Activated CD4-positive, alpha-beta T cell treated with anti-CD3 and anti-CD28 coated beads, Interleukin-2, amount 50 U/mL, for 48 hours (primary cell): ENCODE results near the gene ANAPC2.

Source experiments
- DNase-seq, 2 experiments: peaks; one replicate each; pipeline ENCODE4 v3.0.0-alpha.2; 2020

ANAPC2 gene

DNA sequence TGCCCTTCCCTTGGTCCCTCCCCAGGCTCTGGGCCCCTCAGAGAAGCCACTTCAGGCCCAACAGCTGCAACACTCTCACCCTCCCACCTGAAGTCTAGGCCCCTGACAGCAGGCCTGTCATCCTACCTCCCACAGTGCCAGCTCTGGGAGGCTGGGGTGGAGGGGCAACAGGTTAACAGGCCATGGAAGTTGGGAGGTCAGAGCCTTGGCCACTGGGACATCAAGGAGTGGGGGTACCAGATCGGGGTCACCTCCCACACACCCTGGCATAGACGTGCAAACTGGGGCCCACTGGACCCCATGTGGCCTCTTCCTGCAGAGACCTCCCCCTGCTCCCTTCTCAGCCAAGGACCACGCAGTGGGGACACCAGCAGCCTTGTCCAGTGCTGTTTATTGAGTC is 2.9 kb upstream of the ANAPC2 start:
- DNase-seq, result no peak

GRCh38 chr9:137190315-137190856 is 2.0 kb upstream of the ANAPC2 start:
- DNase-seq, result no peak

- DNase-seq, result no peak
These were observed 1.2 kb upstream of the ANAPC2 start for GRCh38 chr9:137189297-137190295.

DNA sequence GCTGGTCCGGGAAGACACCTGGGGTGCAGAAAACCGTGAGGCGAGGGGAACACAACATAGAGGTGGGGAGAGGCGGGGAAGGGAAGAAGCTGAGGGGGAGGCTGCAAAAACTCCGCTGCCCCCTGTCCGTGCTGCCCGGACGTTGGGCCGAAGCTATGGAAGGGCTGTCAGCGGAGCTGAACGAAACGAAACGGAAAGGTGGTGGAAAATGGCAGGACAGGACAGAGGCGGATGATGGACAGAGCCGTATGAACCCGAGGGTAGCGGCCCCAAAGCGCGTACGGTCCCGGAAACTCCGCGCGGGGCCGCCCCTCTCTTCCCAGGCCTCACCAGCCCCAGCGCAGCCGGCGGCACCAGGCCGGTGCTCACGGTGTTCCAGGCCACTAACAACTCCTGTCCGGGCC is 272 bp downstream of the ANAPC2 start:
- DNase-seq, result no peak

- DNase-seq, result no peak
These were observed 974 bp downstream of the ANAPC2 start for GRCh38 chr9:137187386-137187785.

- DNase-seq, result no peak
These were observed 2.0 kb downstream of the ANAPC2 start for GRCh38 chr9:137186385-137186784.

DNA sequence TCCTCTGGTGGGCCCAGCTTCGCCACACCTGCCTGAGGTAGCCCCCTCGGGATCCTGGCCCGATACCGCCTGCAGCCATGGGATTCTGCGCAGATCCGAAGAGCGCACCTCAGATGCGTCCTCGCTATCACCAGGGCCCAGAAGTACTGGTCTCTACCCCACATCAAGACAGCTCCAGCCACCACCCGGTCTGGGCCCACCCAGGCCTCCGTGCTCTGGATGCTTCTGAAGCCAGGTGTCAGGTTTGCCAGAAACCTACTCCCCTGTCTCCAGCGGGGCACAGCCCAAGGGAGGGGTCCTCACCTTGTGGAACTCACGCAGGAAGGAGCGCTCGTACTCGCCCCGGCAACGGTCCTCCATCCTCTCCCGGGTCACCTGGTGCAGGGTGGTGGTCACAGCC is 2.4 kb downstream of the ANAPC2 start:
- no peak for DNase-seq

- DNase-seq, result no peak
These were observed 3.3 kb downstream of the ANAPC2 start for GRCh38 chr9:137184881-137185660.

GRCh38 chr9:137183980-137184595 is 4.3 kb downstream of the ANAPC2 start:
- no peak for DNase-seq

DNA sequence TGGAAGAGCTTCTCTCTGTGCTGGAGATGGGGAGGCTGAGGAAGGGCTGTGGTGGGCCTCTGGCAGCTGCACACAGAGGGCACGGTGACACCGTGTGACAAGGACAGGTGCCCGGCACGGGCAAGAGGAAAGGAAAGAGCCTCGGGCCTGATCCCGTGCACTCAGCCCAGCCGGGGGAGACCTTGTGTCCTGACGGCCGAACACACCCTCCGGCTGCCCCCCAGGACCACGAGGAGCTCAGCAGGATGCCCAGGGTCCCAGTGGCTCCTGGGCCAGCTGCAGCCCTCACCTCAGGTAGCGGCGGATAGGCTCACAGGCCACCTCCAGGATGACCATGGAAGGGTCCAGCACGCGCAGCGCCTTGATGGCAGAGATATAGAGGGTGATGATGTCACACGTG is 5.5 kb downstream of the ANAPC2 start:
- no peak for DNase-seq

GRCh38 chr9:137181680-137182079 is 6.7 kb downstream of the ANAPC2 start:
- no peak for DNase-seq

GRCh38 chr9:137180491-137180890 is 7.9 kb downstream of the ANAPC2 start:
- DNase-seq, result no peak

GRCh38 chr9:137179761-137180160 is 8.6 kb downstream of the ANAPC2 start:
- DNase-seq, result no peak

GRCh38 chr9:137178939-137179630 is 9.3 kb downstream of the ANAPC2 start:
- no peak for DNase-seq

DNA sequence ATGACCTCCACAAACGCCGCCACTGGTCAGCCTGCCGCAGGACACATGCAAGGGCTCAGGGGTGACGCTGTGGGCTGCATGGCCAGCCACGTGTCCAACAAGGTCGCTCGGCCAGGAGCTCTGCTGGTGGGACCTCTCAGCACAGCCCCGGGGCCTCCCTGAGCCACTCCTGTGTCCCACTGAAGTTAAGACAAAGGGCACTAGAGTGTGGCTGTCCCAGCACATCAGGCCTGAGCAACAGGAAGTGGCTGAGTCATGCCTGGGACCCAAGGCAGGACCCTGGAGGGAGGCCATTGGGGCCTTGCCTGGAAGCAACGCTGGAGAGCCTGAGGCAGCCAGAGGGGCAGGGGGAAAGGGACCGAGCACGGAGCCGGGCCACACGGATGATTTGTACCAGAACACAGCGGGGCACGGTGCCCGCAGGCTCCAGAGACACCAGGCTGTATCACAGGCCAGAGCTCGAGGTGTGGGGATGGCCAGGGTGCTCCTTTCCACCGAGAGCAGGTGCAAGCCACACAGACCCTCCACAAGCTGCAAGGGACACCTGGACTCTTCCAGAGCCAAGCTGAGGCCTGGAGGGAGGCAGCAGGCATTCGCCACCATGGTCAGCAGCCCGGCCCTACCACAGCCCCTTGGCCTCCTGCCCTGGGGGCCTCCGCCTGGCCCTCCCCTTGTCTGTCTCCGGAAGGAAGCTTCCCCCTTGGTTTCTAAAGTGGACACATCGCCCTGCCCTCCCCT is 10.0 kb downstream of the ANAPC2 start:
- DNase-seq, result no peak

GRCh38 chr9:137176302-137177182 is 11.8 kb downstream of the ANAPC2 start:
- peak in 1 of 2 experiments; percentile 34 for DNase-seq

DNA sequence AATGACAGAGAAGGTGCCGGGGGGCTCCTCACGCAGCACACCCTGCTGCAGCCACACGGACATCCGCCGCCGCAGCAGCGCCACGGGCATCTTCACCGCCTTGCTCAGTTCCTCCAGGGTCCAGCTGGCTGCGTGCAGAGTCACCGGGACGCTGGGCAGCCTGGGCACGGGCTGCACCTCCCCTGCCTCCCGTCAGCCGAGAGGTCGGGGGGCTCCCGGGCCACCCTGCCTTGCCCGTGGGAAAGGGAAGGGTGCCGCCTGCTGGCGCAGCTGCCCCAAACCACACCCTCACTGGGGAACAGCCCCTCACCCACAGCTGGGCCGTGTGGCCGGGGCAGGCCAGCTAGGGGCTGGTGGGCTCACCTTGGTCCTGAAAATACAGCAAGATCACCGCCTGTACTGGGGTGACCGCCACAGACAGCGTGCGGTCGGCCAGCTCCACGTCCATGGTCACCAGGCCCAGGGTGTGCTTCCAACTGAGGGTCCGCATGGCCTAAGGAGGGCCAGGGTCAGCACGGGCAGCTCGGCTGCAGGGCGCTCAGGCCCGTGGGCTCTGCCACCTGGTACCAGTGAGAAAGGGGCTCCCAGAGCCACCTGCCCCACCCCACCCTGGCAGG is 12.9 kb downstream of the ANAPC2 start:
- DNase-seq, result no peak

DNA sequence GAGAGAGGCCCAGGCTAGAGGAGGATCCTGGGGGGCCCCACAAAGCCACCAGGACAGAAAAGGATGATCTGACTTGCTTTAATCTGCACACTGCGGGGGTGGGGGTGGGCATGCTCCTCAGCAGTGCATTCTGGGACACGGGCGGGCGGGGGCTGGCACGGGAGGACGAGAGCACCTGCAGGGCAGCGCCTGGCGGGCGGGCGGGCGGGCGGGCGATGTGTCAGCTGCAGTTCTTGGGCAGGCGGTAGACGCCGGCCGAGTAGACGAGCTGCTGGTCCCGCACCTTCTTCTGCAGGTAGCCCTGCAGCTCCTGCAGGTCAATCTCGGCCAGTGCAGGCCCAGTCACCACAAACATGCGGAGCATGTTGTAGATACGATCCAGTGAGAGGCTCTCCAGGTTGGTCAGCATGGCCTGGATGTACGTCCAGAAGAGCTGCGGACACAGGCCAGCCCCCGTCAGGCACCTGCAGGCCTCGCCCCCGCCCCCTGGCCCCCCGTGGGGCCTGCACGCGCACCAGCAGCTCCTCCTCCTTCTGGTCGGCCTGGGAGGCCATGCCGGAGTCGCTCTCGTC is 13.6 kb downstream of the ANAPC2 start:
- DNase-seq, result no peak

DNA sequence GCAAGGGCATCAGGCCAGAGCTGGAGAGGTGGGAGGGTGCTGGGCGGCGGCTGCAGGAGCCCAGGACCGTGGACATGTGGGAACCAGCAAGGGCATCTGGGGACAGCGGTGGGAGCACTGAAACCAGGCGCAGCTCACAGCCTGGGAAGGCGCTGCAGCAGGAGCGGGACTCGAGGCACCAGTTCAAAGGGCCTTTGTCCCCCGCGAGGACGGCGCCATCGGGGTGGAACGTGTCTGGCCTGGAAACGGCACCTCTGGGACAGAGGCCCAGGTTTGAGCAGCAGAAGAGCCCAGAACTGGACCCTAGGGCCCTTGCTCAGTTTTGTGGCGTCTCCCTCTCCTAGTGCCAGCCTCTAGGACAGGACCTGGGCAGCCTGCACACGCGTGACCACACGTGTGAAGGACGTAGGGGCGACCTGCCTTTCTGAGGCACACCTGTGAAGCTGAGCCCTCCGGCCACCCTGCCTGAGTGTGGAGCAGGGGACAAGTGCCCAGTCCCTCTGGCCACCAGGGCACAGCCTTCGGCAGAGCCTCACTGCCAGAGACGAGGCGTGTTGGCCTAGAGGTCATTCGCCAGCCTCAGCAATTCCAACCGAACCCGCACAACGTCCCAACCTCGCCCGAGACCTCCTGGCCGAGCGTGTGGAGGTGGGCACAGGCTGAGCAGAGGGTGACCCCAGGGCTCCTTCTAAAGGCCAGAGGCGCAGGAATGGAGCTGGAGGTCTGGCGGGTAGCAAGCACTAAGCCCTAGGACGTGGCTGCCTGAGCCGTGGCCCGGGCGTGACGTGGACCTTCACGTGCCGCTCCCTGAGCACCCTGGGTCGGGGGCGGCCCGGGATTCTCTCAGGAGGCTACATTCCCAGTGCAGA is 14.3 kb downstream of the ANAPC2 start:
- DNase-seq, result no peak
